ENCODE data around the gene CNTN5.

The CNTN5 gene

GRCh38 chr11:99410636-99411035 is 389.9 kb downstream of the CNTN5 start:
- Histone ChIP-seq H3K4me1 (ENCODE audit: control insufficient read depth, low read depth, low read length) (no peaks in the 10 kb centered on the region), H3K9ac (ENCODE audit: low read length) (no peak overlapping the region), H3K9me3 (ENCODE audit: control insufficient read depth, low read depth, low read length) (no peaks in the 10 kb centered on the region), H3K4me3 (ENCODE audit: low read length) (no peak overlapping the region), H3K27ac (ENCODE audit: low read length) (no peak overlapping the region), H3K36me3 (ENCODE audit: control insufficient read depth, low read depth, low read length) (no peaks in the 10 kb centered on the region), H3K27me3 (ENCODE audit: control insufficient read depth, insufficient read depth, low read length) (no peaks in the 10 kb centered on the region)

- H3K36me3 ChIP-seq (ENCODE audit: control insufficient read depth, low read depth, low read length): no peaks in the 10 kb centered on the region
- H3K27ac ChIP-seq (ENCODE audit: low read length): peak overlapping the region; percentile 59
- H3K27me3 ChIP-seq (ENCODE audit: control insufficient read depth, insufficient read depth, low read length): no peaks in the 10 kb centered on the region
- H3K4me3 ChIP-seq (ENCODE audit: low read length): peak overlapping the region; percentile 9
- H3K9me3 ChIP-seq (ENCODE audit: control insufficient read depth, low read depth, low read length): no peaks in the 10 kb centered on the region
- no peak overlapping the region for H3K9ac ChIP-seq (ENCODE audit: low read length)
- peaks cover 68% of the 10 kb centered on the region for H3K4me1 ChIP-seq (ENCODE audit: control insufficient read depth, low read depth, low read length)
Measured at GRCh38 chr11:99418927-99419720, 398.4 kb downstream of the CNTN5 start.

GRCh38 chr11:99419991-99420390 is 399.2 kb downstream of the CNTN5 start:
- Histone ChIP-seq H3K4me1 (ENCODE audit: control insufficient read depth, low read depth, low read length) (peaks cover 77% of the 10 kb centered on the region), H3K27me3 (ENCODE audit: control insufficient read depth, insufficient read depth, low read length) (peaks cover 6% of the 10 kb centered on the region), H3K9ac (ENCODE audit: low read length) (no peak overlapping the region), H3K36me3 (ENCODE audit: control insufficient read depth, low read depth, low read length) (no peaks in the 10 kb centered on the region), H3K9me3 (ENCODE audit: control insufficient read depth, low read depth, low read length) (no peaks in the 10 kb centered on the region), H3K27ac (ENCODE audit: low read length) (peak overlapping the region; percentile 59), H3K4me3 (ENCODE audit: low read length) (peak overlapping the region; percentile 9)

DNA sequence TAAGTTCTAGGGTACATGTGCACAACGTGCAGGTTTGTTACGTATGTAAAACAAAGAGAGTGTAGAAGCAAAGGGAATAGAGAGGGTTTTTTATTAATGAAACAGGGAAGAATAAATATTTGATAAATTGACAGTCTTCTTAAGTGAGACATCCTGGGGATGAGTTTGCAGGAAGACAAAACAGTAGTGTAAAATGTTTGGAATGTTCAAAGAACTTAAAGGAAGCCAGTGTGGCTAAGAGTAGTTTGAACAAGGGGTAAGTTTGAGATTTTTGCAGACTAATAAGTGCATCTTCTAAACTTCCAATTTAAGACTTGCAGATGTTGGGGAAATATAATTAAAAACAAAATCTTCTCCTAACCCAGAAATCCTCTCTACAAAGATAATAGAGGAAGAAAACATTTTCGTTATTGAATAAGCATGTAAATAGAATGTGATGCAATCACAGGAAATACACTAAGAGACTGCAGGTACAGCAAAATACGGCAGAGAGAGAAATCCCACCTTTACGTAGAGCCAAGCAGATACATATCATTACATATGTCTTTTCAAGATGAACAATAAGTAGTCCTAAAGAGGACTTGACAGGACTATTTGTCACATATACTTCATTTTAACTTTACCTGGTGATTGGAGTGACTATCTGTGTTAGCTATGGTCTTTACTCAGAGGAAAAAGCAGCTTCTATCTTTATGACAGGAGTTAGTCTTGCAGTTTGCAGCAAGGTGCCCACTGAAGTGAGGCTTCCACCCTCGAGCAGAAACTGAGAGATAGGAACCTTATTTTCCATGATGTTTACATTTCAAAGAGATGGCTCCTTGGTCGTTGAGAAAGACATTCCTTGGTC is 402.1 kb downstream of the CNTN5 start:
- H3K9me3 ChIP-seq (ENCODE audit: control insufficient read depth, low read depth, low read length): no peaks in the 10 kb centered on the region
- peak overlapping the region; percentile 67 for H3K27ac ChIP-seq (ENCODE audit: low read length)
- peak overlapping the region; percentile 55 for H3K4me3 ChIP-seq (ENCODE audit: low read length)
- H3K4me1 ChIP-seq (ENCODE audit: control insufficient read depth, low read depth, low read length): peaks cover 77% of the 10 kb centered on the region
- H3K27me3 ChIP-seq (ENCODE audit: control insufficient read depth, insufficient read depth, low read length): peaks cover 7% of the 10 kb centered on the region
- no peaks in the 10 kb centered on the region for H3K36me3 ChIP-seq (ENCODE audit: control insufficient read depth, low read depth, low read length)
- H3K9ac ChIP-seq (ENCODE audit: low read length): peak overlapping the region; percentile 61

DNA sequence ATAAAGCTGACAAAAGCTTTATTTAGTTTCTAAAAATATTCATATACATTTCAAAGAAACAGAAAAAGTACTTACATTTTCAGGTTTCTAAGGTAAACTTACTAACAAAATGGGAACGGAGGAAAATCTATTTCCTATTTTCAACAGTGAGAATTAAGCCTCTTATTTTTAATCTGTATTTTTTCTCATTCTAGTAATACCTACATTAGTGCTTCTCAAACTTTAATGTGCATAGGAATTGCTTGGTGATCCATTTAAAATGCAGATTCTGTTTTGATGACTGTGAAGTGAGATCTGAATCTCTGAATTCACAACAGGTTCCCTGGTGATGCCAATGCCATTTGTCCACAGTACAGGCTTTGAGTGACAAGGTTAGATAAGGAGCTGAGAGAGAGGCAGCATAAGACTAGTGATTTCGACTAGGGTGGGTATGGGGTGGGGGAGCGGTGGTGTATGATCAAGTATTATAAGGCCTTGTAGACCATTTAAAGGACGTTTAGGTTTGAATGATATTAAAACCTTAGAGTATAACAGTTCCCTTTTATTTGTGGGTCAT is 402.8 kb downstream of the CNTN5 start:
- Histone ChIP-seq H3K4me3 (ENCODE audit: low read length) (peak overlapping the region; percentile 55), H3K36me3 (ENCODE audit: control insufficient read depth, low read depth, low read length) (no peaks in the 10 kb centered on the region), H3K9me3 (ENCODE audit: control insufficient read depth, low read depth, low read length) (no peaks in the 10 kb centered on the region), H3K27me3 (ENCODE audit: control insufficient read depth, insufficient read depth, low read length) (peaks cover 7% of the 10 kb centered on the region), H3K27ac (ENCODE audit: low read length) (no peak overlapping the region), H3K9ac (ENCODE audit: low read length) (peak overlapping the region; percentile 61), H3K4me1 (ENCODE audit: control insufficient read depth, low read depth, low read length) (peaks cover 70% of the 10 kb centered on the region)

DNA sequence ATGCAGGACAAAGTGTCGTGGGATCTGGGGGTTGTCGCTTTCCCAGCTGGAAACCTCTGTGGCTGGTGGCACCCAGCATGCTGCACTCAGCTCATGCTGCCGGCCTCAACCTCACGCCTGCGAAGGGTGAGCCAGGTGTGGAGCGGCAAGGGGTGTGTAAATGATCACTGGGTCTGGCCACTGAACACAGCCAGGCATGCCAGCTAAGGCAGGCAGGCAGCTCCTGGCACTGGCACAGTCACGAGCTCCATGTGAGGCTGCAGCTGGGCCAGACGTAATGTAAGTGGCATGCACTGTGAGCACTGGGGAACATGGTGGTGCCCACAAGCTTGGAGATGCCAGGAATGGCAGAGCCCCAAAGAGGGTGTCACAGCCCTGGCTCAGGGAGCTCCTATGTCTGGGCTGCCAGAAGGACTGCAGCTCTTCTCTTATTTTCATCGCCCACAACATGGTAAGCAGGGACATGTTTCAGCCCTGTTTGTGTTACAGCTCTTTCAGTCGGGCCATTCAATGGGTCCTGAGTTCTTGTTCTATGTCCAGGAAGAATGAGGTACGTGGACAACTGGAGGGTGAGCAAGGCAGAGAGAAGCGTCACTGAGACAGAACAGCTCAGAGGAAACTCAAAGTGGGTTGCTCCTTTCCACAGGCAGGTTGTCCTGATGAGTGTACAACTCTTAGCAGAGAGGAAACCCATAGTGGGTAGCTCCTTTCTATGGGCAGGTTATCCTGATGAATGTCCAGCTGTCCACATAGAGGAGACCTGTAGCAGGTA is 403.8 kb downstream of the CNTN5 start:
- Histone ChIP-seq H3K27me3 (ENCODE audit: control insufficient read depth, insufficient read depth, low read length) (peaks cover 7% of the 10 kb centered on the region), H3K27ac (ENCODE audit: low read length) (no peak overlapping the region), H3K4me1 (ENCODE audit: control insufficient read depth, low read depth, low read length) (peaks cover 64% of the 10 kb centered on the region), H3K4me3 (ENCODE audit: low read length) (no peak overlapping the region), H3K9ac (ENCODE audit: low read length) (no peak overlapping the region), H3K9me3 (ENCODE audit: control insufficient read depth, low read depth, low read length) (no peaks in the 10 kb centered on the region), H3K36me3 (ENCODE audit: control insufficient read depth, low read depth, low read length) (no peaks in the 10 kb centered on the region)

DNA sequence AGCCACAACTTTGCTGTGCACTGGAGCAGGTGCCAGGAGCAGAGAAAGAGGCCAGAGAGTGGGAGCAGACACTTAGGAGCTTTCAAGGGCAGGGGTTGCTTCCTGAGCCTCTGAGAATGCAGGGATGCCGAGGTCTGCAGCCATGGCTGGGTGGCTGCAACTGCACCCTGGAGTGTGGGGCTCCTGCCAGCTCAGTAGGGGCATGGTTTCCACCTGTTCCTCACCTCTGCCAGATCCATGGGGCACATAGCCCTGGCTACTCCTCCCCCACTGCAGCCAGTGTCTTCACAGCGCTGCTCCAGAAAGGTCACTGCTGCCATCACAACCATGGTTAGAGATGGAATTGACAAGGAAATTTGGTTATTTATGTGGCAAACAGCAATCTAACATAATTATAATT is 404.8 kb downstream of the CNTN5 start:
- H3K4me3 ChIP-seq (ENCODE audit: low read length): no peak overlapping the region
- H3K9ac ChIP-seq (ENCODE audit: low read length): no peak overlapping the region
- H3K9me3 ChIP-seq (ENCODE audit: control insufficient read depth, low read depth, low read length): no peaks in the 10 kb centered on the region
- H3K27me3 ChIP-seq (ENCODE audit: control insufficient read depth, insufficient read depth, low read length): peaks cover 7% of the 10 kb centered on the region
- H3K4me1 ChIP-seq (ENCODE audit: control insufficient read depth, low read depth, low read length): peaks cover 60% of the 10 kb centered on the region
- no peaks in the 10 kb centered on the region for H3K36me3 ChIP-seq (ENCODE audit: control insufficient read depth, low read depth, low read length)
- no peak overlapping the region for H3K27ac ChIP-seq (ENCODE audit: low read length)

DNA sequence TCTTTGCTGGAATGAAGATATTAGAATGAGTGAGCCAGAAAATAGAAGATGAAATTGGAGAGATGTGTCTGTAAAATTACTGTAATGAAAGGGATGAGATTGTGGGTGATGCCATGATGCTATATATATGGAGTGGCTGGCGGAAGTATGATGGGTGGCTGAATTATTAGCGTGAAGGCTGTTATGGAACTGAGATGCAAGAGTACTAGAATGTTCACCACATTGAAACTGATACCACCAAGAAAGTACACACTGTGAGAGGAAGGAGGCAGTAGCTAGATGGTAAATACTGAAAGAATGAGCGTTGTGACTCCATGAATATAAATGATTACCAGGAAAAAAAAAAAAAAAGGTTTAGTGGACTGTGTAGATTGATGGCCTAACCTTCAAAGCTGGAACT is 411.9 kb downstream of the CNTN5 start:
- Histone ChIP-seq H3K27ac (ENCODE audit: low read length) (no peak overlapping the region), H3K9me3 (ENCODE audit: control insufficient read depth, low read depth, low read length) (no peaks in the 10 kb centered on the region), H3K9ac (ENCODE audit: low read length) (no peak overlapping the region), H3K4me3 (ENCODE audit: low read length) (no peak overlapping the region), H3K36me3 (ENCODE audit: control insufficient read depth, low read depth, low read length) (no peaks in the 10 kb centered on the region), H3K4me1 (ENCODE audit: control insufficient read depth, low read depth, low read length) (peaks cover 20% of the 10 kb centered on the region), H3K27me3 (ENCODE audit: control insufficient read depth, insufficient read depth, low read length) (no peaks in the 10 kb centered on the region)

- Histone ChIP-seq H3K36me3 (ENCODE audit: control insufficient read depth, low read depth, low read length) (no peaks in the 10 kb centered on the region), H3K4me3 (ENCODE audit: low read length) (no peak overlapping the region), H3K9me3 (ENCODE audit: control insufficient read depth, low read depth, low read length) (no peaks in the 10 kb centered on the region), H3K4me1 (ENCODE audit: control insufficient read depth, low read depth, low read length) (no peaks in the 10 kb centered on the region), H3K27me3 (ENCODE audit: control insufficient read depth, insufficient read depth, low read length) (no peaks in the 10 kb centered on the region), H3K9ac (ENCODE audit: low read length) (no peak overlapping the region), H3K27ac (ENCODE audit: low read length) (no peak overlapping the region)
Measured at GRCh38 chr11:99443276-99443675, 422.5 kb downstream of the CNTN5 start.

GRCh38 chr11:99446400-99446799 is 425.7 kb downstream of the CNTN5 start:
- Histone ChIP-seq H3K27ac (ENCODE audit: low read length) (no peak overlapping the region), H3K27me3 (ENCODE audit: control insufficient read depth, insufficient read depth, low read length) (no peaks in the 10 kb centered on the region)

DNA sequence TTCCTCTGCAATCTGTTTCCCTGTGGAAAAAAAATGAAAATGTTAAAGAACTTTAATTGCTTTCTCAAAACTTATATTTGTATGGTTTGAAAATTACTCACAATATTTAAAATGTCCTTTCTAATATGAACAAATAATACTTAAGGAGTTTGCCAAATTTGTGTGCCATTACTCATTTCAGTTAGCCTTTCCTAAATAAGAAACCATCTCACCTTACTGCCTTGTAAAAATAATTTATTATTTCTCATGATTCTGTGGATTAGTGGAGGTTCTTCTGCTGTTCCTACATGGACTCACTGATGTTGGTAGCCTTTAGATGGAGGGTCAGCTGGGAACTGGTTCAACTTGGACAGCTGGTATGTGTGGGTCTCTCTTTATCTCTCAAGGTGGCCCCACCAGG is 428.6 kb downstream of the CNTN5 start:
- no peak overlapping the region for H3K9ac ChIP-seq (ENCODE audit: low read length)
- H3K9me3 ChIP-seq (ENCODE audit: control insufficient read depth, low read depth, low read length): no peaks in the 10 kb centered on the region

More at GRCh38 chr11:99446400-99446799, 425.7 kb downstream of the CNTN5 start:
- Histone ChIP-seq H3K9me3 (ENCODE audit: control insufficient read depth, low read depth, low read length) (no peaks in the 10 kb centered on the region), H3K36me3 (ENCODE audit: control insufficient read depth, low read depth, low read length) (no peaks in the 10 kb centered on the region), H3K4me3 (ENCODE audit: low read length) (no peak overlapping the region), H3K9ac (ENCODE audit: low read length) (no peak overlapping the region), H3K4me1 (ENCODE audit: control insufficient read depth, low read depth, low read length) (no peaks in the 10 kb centered on the region)

More for the DNA sequence above, 428.6 kb downstream of the CNTN5 start:
- H3K4me1 ChIP-seq (ENCODE audit: control insufficient read depth, low read depth, low read length): no peaks in the 10 kb centered on the region
- no peak overlapping the region for H3K27ac ChIP-seq (ENCODE audit: low read length)
- H3K4me3 ChIP-seq (ENCODE audit: low read length): no peak overlapping the region
- H3K36me3 ChIP-seq (ENCODE audit: control insufficient read depth, low read depth, low read length): no peaks in the 10 kb centered on the region
- H3K27me3 ChIP-seq (ENCODE audit: control insufficient read depth, insufficient read depth, low read length): no peaks in the 10 kb centered on the region

Measured in iPS-18a (cell line).